HCEC 1CT (cell line): ENCODE data around the gene ZNF619.

ENCODE experiments used
- DNase-seq: peaks from one replicate; pipeline ENCODE4 v3.0.0-alpha.2; 2017

The ZNF619 gene

GRCh38 chr3:40465456-40465855 is 11.5 kb upstream of the ZNF619 start:
- no peak for DNase-seq

GRCh38 chr3:40468018-40468417 is 8.9 kb upstream of the ZNF619 start:
- DNase-seq: no peak

- DNase-seq: no peak
Measured at GRCh38 chr3:40470701-40471100, 6.2 kb upstream of the ZNF619 start.

- no peak for DNase-seq
Measured at GRCh38 chr3:40477666-40478065, 744 bp downstream of the ZNF619 start.

DNA sequence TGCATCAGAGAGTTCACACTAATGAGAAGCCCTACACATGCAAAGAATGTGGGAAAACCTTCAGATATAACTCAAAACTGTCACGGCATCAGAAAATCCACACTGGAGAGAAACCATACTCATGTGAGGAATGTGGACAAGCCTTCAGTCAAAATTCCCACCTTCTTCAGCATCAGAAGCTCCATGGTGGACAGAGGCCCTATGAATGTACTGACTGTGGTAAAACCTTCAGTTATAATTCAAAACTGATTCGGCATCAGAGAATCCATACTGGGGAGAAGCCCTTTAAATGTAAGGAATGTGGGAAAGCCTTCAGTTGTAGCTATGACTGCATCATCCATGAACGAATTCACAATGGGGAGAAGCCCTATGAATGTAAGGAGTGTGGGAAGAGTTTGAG is 10.2 kb downstream of the ZNF619 start:
- DNase-seq: no peak

DNA sequence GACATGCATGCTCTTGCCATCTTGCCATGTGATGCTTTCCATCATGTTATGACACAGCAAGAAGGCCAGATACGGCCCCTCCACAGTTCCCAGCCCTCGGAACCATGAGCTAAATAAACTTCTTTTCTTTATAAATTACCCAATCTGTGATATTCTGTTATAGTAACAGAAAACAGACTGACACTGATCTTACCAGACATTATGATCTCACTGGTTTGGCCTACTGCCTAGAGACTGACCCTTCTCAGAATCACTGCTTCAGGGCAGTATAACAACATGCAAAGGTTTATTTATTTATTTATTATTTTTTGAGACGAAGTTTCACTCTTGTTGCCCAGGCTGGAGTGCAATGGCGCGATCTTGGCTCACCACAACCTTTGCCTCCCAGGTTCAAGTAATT is 14.0 kb downstream of the ZNF619 start:
- DNase-seq: no peak

DNA sequence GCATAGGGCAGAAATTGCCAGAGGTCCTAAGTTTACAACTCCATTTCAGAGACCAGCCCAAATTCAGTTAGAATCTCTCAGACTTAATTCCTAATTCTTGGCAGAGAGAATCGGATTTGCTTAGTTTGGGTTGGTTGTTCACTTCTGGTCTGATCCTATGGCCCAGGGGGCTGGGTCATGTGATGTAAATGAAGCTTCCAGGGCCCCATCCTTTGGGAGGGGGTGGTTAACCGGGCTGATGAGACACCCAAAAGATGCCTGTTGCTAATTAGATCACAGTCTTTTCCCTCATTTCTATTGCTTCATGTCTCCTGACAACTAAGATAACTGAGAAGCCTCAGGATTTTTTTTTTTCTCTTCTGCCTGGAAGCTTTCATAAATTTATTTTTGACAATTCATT is 17.8 kb downstream of the ZNF619 start:
- DNase-seq: no peak

DNA sequence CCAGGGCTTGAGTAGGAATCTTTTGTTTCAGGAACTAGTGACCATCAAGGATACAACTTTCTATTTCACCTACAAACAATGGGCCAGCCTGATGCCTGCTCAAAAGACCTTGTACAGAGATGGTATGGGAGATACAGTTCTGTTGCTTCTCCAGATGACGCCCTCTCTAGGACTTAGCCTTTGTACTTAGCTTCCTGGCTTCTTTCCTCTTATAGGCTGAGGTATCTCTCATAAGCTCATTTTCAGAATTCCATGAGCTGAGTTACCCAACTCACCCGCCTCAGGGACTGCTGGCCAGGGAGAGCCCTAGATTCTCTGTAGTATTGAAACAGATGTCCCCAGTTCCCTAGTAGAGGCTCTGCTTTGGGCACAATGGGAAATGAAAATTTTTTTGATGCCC is 20.4 kb downstream of the ZNF619 start:
- DNase-seq: no peak

- no peak for DNase-seq
Measured at GRCh38 chr3:40499952-40500351, 23.0 kb downstream of the ZNF619 start.

DNA sequence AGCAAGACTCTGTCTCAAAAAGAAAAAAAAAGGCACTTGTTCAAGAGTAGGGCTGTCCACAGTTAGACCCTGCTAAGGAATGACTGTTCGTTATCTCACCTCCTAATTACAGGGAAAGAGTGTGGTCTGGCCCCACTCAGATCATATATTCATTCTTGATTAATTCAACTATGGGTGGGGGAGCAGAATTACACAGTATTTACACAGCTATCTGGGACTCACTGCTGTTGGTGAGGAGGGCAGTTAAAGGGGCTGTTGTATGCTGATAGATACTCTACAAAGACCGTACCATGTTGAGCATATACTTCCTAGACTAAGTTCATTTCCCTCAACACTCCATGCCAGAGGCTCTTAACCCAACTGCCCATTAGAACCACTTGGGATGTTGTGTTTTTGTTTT is 25.1 kb downstream of the ZNF619 start:
- DNase-seq: no peak

DNA sequence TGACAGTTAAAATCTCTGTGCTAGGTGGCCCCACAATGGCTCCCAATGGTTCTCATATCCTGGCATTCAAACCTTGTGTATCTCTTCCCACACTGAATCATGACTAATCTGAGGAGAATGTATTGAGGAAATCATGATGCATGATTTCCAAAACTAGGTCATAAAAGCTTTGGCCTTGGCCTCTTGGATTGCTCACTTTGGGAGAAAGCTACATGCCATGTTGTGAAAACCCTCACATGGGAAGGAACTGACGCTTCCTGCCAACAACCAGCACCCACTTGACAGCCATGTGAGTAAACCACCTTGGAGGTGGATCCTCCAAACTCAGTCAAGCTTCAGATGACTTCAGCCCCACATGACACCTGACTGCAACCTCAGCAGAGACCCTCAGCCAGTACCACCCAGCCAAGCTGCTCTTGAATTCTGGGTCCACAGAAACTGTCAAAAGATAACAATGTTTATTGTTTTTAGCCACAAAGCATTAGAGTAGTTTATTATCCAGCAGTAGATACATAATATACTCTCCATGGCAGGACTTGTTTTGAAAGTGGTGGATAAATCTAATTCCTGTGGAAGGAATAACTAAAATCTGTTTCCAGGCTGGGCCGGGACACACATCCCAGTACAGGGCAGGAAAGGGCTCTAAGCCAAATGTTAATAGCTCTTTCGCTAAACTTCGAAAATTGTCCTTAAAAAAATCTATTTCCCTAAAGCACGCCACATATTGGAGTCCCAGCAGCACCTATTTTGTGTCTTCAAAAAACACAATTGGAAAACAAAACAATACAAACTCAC is 27.9 kb downstream of the ZNF619 start:
- DNase-seq: peak; percentile 98

GRCh38 chr3:40505599-40506462 is 28.9 kb downstream of the ZNF619 start, which contains the start of gene ZNF620:
ZNF620 (plus strand) TSS chr3:40506039; CDS start chr3:40506353, 314 bp downstream.
- DNase-seq: no peak

DNA sequence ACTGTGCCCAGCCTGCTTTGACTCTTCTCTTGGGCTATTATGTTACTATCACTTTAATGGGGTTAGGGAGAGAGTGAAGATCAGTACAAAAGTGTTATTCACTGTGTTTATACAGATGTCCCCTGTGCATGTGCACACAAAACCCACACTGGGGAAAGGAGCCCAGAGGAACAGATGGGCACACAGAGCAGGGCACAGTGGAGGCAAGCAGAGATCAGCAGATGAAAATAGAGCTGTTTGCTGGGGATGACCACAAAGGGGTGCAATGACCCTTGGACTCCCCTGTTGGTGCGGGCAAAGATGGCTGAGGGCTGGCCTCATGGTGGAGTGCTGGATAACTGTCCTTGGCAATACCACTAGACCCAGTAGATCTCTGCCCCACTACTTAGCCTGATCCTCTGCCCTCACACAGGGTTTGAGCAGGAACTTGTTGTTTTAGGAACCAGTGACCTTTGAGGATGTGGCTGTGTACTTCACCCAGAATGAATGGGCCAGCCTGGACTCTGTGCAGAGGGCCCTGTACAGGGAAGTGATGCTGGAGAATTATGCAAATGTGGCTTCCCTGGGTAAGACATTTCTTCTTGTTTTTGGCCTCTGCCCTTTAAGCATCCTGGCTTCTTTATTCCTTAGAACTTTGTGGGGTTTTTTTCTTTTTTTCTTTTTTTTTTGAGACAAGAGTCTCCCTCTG is 34.3 kb downstream of the ZNF619 start:
- no peak for DNase-seq

DNA sequence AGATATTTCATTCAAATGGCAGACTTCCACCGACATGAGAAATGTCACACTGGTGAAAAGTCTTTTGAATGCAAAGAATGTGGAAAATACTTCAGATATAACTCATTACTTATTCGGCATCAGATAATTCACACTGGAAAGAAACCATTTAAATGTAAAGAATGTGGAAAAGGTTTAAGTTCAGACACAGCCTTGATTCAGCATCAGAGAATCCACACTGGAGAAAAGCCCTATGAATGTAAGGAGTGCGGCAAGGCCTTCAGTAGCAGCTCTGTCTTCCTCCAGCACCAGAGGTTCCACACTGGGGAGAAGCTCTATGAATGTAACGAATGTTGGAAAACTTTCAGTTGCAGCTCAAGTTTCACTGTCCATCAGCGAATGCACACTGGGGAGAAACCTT is 39.3 kb downstream of the ZNF619 start:
- DNase-seq: peak; percentile 17

GRCh38 chr3:40518067-40518466 is 41.1 kb downstream of the ZNF619 start:
- DNase-seq: no peak

- DNase-seq: no peak
Measured at GRCh38 chr3:40518848-40519247, 41.9 kb downstream of the ZNF619 start.

DNA sequence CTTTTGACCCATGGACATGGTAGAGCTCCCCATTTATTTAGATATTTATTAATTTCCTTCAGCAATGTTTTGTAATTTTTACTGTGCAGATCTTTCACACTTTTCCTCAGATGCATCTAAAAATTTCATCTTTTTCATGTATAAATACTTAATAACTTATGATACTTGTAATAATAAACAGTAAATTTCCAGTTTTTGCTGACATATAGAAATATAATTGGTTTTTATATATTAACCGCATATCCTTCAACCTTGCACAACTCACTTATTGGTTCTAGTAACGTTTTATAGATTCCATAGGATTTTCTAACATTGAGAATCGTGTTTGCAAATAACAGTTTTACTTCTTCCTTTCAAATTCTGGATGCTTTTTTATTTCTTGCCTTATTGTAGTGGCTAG is 44.3 kb downstream of the ZNF619 start:
- DNase-seq: no peak

DNA sequence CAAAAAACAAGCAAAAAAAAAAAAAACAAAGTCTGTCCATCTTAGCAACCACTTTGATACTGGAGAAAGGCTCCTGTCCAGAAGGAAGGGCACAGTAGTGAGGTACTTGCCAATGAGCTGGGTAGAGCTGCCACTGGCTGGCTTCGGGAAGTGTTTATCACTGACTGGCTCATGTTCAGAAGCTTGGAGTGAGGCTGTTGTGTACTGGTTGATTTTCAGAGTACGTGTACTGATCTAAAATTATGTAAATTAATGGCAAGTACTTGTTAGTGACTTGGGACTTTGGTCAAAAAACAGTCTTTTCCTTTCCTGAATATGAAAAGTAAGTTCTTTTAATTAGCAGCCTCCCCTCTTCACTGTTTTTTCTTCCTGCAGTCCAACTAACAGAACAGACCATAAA is 46.9 kb downstream of the ZNF619 start:
- DNase-seq: no peak

DNA sequence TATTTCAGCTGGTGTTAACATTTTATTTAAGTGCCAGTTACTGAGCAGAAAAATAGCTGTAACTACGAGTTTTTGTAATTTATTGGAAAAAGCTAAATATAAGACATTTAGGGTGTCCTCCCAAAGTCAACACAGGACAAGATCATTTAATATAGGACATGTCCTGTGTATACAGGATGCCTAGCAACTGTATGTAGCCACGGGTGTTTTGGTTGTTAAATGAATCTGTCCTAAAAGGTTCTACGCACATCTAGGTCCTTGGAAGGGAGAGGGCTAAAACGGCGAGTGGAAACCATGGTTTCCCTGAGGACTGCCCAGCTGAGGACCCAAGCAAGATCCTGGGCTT is 47.3 kb downstream of the ZNF619 start:
- DNase-seq: no peak

GRCh38 chr3:40524568-40525285 is 47.8 kb downstream of the ZNF619 start, which contains the start of gene ZNF621:
ZNF621 (plus strand) TSS chr3:40524960; CDS start chr3:40525841, 881 bp downstream.
- peak; percentile 82 for DNase-seq

DNA sequence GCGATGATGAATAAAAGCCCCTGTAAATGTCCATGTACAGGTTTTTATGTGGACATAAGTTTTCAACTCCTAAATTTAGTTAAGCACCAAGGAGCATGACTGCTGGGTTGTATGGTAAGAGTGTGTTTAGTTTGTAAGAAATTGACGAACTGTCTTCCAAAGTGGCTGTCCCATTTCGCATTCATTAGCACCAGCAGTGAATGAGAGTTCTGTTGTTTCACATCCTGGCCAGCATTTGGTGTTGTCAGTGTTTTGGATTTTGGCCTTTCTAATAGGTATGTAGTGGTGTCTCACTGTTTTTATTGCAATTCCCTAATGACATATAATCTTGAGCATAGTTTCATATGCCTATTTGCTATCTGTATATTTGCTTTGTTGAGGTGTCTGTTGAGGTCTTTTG is 51.5 kb downstream of the ZNF619 start:
- DNase-seq: no peak

DNA sequence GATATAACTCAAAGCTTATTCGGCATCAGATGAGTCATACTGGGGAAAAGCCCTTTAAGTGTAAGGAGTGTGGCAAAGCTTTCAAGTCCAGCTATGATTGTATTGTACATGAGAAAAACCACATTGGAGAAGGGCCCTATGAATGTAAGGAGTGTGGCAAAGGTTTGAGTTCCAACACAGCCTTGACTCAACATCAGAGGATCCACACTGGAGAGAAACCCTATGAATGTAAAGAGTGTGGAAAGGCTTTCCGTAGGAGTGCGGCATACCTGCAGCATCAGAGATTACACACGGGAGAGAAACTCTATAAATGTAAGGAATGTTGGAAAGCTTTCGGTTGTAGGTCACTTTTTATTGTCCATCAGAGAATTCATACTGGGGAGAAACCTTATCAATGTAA is 55.3 kb downstream of the ZNF619 start:
- no peak for DNase-seq

DNA sequence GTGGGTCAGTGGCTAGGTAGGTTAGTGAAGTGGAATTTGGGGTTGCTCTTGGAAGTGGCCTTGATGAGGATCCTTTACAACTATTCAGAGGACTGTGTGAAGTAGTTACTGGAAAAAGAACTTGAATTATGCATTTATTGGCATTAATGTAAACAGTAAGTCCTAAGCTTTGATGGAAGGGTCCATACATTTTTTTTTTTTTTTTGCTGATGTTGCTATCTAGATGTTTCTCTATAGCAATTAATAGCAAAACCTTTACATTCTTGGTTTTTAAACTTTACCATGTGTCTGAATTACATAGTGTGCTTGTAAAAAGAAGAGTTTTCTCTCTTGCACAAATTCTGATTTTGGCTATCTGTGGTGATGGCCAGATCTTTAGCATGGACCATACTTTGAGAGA is 57.4 kb downstream of the ZNF619 start:
- DNase-seq: no peak
